ENCODE measurements around the gene MRPS31.
A peak's percentile ranks its signal among the peaks of the same experiment; 100 is the strongest.
"Not testable (repeated sequence)": the region's sequence is repeated elsewhere in the genome, so short reads cannot be mapped to it uniquely, and the experiment has no call there.

Gene MRPS31

DNA sequence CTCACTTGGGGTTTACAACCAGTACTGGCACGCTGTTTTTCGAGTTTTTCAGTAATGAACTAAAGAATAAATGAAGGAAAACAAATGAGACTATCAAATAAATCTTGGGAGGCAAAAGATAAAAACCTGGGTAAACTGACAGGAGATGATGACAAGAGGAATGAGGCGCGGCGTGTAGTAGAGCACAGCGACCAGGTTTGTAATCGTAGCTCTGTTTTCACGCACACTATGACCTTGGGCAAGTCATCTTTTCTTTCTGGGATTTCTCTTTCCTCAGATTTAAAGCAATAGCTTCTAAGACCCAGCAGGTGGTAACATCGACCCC is 419 bp downstream of the MRPS31 start:
- peak overlapping the region in 20 of 21 experiments; percentile 68 to 93 (median 84) for H3K27ac ChIP-seq

DNA sequence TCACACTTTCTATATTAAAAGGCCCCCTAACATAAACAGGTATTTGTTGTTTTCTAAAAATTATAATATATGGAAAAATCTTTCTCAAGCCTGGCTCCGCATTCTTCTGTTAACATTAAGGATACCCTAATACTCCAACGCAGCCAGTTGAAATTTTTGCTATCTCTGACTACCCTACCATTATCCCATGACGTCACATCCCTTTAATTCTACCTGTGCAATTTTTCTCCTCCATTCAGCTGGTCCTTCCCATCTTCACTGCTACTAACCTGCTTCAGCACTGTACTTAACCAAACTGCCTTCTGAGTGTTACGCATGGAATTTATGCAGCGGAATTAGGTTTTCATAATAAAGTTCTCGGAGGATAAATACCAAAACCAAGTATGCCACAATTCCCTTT is 1.0 kb downstream of the MRPS31 start:
- Histone ChIP-seq H3K4me3 (peak overlapping the region; percentile 58 to 77 (median 74)), H3K27ac (peak overlapping the region in 8 of 21 experiments; percentile 75 to 92 (median 86))

More for the DNA sequence above, 419 bp downstream of the MRPS31 start:
- H3K4me3 ChIP-seq = peak overlapping the region; percentile 58 to 77 (median 74)

DNA sequence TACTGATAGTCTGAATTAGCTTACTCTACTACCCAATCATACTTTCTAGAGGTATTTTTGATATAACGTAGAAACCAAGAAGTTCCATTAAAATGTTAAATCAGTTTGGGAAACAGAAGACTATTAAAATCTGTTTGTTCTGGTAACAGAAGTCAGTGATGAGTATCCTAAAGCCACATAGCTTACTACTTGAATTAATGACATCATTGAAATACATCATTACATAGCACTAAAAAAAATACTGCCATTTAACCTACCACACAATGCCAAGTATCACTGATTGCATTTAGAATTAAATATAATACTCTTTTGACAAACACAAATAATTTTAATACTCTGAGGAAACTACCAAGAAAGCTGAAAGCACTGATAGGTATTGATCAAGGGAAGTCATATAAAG is 5.4 kb downstream of the MRPS31 start:
- Histone ChIP-seq H3K27ac (no peak overlapping the region), H3K4me3 (no peak overlapping the region)

DNA sequence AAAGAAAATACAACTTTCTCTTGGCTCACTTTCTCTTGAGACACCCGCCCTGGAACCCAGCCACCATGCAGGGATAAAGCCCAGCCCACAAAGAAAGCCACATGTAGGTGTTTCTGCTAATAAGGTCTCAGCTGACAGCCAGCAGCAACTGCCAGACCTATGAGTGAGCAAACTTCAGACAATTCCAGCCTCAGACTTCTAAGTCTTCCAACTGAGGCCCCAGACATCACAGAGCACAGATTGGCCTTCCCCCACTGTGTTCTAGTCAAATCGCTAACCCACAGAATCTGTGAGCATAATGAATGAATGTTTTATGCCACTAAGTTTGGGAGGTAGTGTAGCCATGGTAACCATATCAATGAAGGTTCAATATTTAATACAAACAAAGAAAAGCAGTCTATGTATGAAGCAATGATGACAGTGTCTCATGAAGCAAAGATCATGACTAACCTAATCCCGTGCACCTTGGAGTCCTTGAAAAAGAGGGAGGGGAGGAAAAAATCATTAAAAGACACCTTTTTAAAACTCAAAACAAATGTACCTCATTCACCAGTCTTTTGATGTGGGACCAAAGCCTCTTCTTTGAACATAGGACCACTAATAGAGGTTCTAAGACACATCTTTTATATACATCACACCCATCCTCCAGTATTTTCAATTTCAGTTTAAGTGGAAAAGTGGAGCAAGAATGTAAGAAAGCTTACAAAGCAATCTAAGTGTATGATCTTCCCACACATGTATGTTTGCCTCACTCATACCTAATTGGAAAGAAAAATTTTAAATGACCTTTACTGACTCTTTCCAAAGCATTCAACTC is 6.2 kb downstream of the MRPS31 start:
- H3K4me3 ChIP-seq = no peak overlapping the region
- no peak overlapping the region for H3K27ac ChIP-seq

DNA sequence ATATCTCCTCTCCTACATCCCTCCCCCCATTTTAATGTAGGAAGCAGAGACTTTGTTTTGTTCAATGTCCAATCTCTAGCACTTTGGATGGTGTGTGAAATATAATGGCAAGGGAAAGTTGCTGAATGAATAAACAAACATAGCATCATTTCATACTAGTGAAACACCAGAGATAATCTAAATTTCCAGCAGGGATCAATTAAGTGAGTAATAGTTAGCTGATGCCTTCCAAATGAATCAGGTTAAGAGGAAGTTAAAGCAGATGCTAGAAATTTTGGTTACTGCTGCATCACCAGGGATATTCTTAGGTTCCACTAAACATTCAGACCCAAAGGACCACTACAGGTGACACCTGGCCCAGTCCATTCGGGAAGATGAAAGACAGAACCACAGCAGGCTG is 8.1 kb downstream of the MRPS31 start:
- no peak overlapping the region for H3K4me3 ChIP-seq
- H3K27ac ChIP-seq = no peak overlapping the region

DNA sequence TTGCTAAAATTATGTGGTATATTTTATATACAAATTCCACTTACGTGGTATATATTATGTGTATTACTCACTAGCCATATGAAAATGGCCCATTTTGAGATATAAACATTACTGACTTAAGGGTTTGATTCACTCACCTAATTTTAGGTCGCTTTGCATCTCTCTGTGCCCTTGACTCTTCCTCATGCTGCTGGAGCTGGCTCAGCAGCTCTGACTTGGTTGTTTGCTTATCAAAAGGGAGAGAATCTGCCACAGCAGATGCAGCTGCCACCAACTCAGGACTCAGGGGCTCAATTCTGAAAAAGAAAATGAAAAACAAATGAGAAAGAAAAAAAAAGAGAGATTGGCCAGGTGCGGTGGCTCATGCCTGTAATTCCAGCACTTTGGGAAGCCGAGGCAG is 12.2 kb downstream of the MRPS31 start:
- no peak overlapping the region for H3K4me3 ChIP-seq
- H3K27ac ChIP-seq = no peak overlapping the region

DNA sequence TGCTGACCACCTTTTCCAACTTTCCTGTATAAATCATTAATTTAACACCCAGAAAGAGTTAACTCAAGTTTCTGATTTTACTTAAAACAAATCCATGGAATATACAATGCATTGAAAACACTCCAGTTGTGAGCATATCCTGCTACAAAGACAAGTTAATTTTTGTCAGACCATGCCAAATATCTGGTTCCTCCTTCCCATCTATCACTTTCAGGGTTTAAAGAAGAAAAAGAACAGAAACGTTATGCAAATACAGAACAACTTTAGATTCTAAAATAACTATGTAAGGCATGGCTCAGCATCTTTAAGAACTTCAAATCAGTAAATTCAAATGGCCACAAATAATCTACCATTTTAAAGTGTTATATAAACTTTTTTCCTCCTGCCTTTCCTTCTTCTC is 14.9 kb downstream of the MRPS31 start:
- no peak overlapping the region for H3K27ac ChIP-seq
- no peak overlapping the region for H3K4me3 ChIP-seq

DNA sequence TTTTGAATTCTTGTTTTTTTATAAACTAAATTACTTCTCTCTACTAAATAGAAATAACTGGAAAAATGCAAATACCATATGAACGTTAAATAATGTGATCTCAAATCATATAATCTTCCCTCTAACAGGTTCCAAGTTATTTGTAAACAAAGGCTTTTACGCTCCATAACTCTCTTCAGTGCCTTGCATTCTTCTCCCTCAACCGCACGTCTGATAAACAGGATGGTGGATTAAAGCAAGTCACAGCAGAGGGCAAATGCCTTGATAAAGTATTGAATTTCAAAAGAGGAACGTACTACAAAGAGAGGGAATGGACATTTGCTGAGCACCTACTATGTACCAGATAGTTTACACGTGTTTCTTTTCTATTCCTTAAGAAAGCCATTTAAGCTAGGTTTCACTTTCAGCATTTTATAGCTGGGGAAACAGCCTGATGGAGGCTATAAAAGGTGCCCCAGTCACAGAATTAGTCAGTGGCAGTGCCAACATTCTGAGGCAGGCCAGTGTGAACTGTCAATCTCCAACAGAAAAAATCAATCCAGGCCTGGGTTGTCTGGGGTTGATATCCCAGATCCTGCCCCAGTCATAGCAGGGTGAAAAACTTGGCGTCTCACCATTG is 15.8 kb downstream of the MRPS31 start:
- no peak overlapping the region for H3K4me3 ChIP-seq
- no peak overlapping the region for H3K27ac ChIP-seq

DNA sequence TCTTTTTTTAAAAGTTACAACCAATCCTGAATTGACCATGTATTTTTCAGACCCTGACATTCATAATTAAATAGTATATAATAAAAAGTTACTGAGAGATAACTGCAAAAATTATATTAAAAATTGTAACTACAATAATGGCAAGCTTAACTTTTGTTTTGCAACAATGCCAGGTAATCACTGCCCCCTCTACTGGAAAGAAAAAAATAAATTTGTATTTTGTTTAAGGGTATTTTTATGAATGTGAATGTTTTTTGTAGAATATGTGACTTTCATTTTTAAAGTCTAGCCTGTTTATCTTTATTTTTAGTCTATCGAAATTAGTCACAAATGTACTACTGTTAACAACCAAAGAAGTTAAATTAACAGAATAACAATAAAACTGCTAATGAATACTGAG is 21.7 kb downstream of the MRPS31 start:
- no peak overlapping the region for H3K27ac ChIP-seq
- no peak overlapping the region for H3K4me3 ChIP-seq

DNA sequence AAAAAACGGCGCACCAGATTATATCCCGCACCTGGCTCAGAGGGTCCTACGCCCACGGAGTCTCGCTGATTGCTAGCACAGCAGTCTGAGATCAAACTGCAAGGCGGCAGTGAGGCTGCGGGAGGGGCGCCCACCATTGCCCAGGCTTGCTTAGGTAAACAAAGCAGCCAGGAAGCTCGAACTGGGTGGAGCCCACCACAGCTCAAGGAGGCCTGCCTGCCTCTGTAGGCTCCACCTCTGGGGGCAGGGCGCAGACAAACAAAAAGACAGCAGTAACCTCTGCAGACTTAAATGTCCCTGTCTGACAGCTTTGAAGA is 35.8 kb downstream of the MRPS31 start:
- not testable (repeated sequence) for H3K27ac ChIP-seq
- H3K4me3 ChIP-seq = peak overlapping the region in 1 of 7 experiments; percentile 22

DNA sequence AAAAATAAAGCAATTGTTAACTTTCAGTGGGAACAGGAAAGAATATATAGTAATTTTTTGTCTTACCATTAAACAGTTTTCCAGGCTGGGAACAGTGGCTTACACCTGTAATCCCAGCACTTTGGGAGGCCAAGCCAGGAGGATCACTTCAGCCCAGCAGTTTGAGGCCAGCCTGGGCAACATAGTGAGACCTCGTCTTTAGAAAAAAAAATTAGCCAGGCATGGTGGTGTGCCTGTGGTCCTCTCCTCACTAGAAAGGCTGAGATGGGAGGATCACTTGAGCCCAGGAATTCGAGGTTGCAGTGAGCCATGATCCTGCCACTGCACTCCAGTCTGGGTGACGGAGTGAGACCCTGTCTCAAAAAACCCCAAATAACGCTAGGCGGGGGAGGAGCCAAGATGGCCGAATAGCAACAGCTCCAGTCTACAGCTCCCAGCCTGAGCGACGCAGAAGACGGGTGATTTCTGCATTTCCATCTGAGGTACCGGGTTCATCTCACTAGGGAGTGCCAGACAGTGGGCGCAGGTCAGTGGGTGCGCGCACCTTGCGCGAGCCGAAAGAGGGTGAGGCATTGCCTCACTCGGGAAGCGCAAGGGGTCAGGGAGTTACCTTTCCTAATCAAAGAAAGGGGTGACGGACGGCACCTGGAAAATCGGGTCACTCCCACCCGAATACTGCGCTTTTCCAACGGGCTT is 36.3 kb downstream of the MRPS31 start:
- H3K27ac ChIP-seq = peak overlapping the region in 2 of 21 experiments; percentile 10 to 57
- peak overlapping the region in 1 of 7 experiments; percentile 22 for H3K4me3 ChIP-seq

DNA sequence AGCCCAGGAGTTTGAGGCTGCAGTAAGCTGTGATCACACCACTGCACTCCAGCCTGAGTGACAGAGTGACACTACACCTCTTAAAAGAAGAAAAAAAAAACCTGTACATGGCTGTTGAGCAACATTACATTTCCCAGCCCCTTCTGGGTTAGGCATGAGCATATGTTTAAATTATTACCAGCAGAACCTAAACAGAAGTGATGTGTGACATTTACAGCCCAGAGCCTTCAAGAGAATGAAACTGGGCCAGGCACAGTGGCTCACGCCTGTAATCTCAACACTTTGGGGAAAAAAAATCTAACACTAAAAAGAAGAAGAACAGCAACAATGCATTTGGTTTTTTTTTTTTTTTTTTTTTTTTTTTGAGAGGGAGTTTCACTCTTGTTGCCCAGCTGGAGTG is 38.3 kb downstream of the MRPS31 start:
- H3K4me3 ChIP-seq = no peak overlapping the region
- no peak overlapping the region for H3K27ac ChIP-seq

DNA sequence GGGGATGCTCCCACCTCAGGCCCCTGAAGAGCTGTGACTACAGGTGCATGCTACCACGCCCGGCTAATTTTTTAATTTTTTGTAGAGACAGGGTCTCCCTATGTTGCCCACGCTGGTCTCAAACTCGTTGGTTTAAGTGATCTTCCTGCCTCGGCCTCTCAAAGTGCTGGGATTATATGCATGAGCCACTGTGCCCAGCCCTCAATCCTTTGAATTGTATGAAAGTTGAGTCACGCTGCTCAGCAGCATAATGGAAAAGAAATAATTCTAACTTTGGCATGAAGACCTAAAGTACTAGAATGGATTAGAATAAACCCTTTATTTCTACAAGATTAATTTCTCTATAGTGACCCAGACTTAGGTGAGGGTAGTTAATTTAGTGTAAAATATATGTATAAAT is 42.4 kb downstream of the MRPS31 start:
- no peak overlapping the region for H3K4me3 ChIP-seq
- H3K27ac ChIP-seq = no peak overlapping the region

DNA sequence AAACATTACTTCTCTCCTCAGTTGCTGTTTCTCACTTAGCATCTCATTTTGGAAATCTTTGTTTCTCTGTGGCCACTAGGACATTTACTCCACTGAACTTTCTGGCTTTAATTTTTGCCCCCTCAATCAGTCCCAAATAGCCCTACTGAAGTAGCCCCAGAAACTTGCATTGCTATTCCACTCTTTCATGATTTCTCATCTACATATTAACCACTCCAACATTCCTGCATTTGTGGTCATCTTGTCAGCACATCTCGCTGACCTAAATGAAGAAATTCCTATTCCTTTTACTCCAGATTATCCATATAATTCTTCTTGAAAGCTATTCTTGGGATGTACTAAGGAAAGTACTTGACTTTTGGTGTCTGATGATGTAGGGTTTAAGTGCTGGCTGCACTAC is 56.6 kb downstream of the MRPS31 start:
- H3K4me3 ChIP-seq, H3K27ac ChIP-seq: not testable (repeated sequence)

DNA sequence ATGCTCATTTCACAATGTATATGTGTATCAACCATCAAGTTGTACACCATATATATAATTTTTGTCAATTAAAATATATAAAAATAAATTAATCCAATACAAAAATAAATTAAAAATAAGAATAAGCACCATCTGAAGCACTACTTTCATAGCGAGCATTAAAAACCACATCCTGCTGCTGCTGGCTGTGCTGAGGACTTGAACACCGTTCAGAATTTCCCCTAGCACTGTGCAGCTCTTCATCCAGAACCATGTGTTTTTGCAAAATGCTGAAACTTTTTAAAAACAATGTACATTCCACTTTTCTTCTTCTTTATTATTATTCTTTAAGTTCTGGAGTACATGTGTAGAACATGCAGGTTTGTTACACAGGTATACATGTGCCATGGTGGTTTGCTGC is 64.6 kb downstream of the MRPS31 start:
- Histone ChIP-seq H3K4me3 (no peak overlapping the region), H3K27ac (no peak overlapping the region)

DNA sequence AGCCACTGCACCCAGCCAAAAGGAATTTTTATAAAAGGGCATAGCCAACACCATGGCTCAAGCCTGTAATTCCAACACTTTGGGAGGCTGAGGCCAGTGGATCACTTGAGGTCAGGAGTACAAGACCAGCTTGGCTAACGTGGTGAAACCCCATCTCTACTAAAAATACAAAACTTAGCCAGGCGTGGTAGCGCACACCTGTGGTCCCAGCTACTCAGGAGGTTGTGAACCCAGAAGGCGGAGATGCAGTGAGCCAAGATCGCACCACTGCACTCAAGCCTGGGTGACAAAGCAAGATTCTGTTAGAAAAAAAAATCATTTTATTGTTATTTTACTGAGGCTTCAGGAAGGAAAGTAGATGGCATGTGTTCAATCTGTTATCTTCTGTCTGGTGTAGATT is 73.3 kb downstream of the MRPS31 start:
- H3K4me3 ChIP-seq = no peak overlapping the region
- no peak overlapping the region for H3K27ac ChIP-seq

DNA sequence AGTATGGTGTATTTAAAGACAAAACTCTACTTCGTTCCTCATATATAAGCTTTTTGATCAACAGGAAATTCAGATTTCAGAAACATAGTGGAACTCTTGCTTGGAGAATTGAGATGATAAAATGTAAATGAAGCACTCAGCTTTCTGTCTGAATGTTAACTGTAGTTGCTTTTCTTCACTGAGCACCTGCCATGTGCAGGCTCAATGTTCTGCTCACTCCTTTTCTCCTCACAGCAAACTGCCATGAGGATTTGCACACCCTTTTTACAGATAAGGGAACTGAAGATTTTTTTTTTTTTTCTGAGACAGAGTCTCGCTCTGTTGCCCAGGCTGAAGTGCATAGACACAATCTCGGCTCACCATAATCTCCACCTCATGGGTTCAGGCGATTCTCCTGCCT is 76.6 kb downstream of the MRPS31 start:
- H3K27ac ChIP-seq = no peak overlapping the region
- no peak overlapping the region for H3K4me3 ChIP-seq

DNA sequence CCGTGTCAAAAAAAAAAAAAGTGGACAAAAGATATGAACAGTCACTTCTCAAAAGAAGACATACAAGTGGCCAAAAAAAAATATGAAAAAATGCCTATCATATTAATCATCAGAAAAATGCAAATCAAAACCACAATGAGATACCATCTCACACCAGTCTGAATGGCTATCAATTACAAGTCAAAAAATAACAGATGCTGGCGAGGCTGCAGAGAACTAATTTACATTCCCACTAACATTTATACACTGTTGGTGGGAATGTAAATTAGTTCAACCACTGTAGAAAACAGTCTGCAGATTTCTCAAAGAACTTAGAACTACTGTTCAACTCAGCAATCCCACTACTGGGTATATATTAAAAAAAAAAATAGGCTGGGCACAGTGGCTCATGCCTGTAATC is 78.0 kb downstream of the MRPS31 start:
- H3K27ac ChIP-seq = no peak overlapping the region
- no peak overlapping the region for H3K4me3 ChIP-seq

DNA sequence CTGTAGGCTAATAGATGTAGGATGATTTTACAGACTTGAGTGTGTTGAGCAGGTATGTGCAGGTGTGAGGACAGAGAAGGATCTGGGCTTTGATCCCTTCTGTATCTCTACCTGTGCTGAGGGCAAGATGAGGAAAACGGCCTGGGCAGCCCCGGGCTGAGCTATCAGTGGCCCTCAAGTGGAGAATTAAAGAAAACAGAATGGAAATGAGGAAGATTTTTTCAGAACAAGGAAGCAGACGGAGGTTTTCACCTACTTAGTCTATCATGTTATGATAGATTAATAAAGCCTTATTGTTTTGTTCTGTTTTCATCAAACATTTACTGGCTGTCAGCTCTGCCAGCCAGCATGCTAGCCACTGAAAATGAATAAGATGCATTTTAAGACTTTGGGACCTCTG is 82.2 kb downstream of the MRPS31 start:
- Histone ChIP-seq H3K27ac (no peak overlapping the region), H3K4me3 (no peak overlapping the region)

DNA sequence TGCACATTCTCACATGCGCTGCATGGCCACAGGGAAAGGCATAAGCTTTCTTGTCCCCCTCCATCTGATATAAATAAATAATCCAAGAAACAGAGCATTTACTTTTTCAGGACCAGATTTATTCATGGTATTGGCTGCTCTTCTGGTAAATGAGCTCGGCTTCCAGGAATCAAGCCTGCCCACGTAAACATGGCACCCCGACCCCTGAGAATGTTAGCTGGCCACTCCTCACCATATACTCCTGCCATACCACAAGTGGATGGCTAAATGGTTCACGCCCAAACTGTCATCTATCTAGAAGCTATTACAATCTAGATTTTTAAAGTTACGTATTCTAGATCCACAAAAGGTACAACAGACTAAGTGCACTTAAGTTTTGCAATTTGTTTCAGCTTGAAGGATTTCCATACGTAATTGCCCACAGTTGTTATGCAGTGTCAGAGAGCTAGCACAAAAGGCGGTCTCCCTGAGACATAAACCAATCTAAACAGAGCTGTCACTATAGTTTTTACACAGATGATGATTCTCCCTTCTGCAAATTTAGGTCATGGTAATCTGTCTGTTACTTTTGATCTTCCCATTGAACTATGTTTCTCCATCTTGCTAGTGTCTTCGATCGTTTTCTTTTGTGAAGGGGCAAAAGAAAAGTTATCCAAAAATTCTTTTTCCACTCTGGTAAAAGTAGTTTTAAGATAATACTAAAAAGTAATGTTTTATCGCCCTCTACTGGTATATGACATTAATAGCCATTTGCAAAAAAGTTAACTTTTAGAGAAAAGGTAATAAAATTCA is 88.3 kb downstream of the MRPS31 start:
- Histone ChIP-seq H3K27ac (no peak overlapping the region), H3K4me3 (no peak overlapping the region)
